ENCODE data around the gene MYPN. TPM values are rescaled to one million over a fixed set of nuclear protein-coding genes. Genes with fewer than 3 reads are reported as not detected.

Gene MYPN
- total RNA-seq, 2 donors from 2014 or later, result 2.3 TPM; not detected in 1

- peaks cover 0 to 3% (median 0%) of the 10 kb centered on the region in 3 donors for H3K9me3 ChIP-seq
- ATAC-seq, result no peak
- H3K4me3 ChIP-seq, result no peak overlapping the region
- H3K4me1 ChIP-seq, result peaks cover 4% of the 10 kb centered on the region
- no peaks in the 10 kb centered on the region for H3K36me3 ChIP-seq (replicated peaks in 1 of 2; ENCODE audit: insufficient read depth in 1 of 2, low read depth in 2 of 2)
- TF ChIP-seq CTCF (IDR thresholded peaks at IDR 0.05) (no peak), POLR2A (IDR thresholded peaks at IDR 0.05) (no peak)
- WGBS, 2 donors, result 100% methylated on average over 1 of the region's 1 CpG
- DNase-seq, result no peak
- H3K27ac ChIP-seq, result no peak overlapping the region
- no peaks in the 10 kb centered on the region for H3K27me3 ChIP-seq
- intact Hi-C loops (cut with DNase I), result no loop called here
Measured at GRCh38 chr10:68079434-68079833, 29.9 kb upstream of the MYPN start.

GRCh38 chr10:68080853-68081431 lies 28.3 kb upstream of the MYPN start:
- Histone ChIP-seq H3K27ac (no peak overlapping the region), H3K27me3 (no peaks in the 10 kb centered on the region), H3K4me3 (no peak overlapping the region), H3K36me3 (replicated peaks in 1 of 2; ENCODE audit: insufficient read depth in 1 of 2, low read depth in 2 of 2) (no peaks in the 10 kb centered on the region), H3K4me1 (no peaks in the 10 kb centered on the region), H3K9me3 (peaks cover 0 to 3% (median 0%) of the 10 kb centered on the region in 3 donors)
- WGBS, 2 donors, result 81 to 87% methylated on average over 5 of the region's 5 CpGs
- TF ChIP-seq CTCF (IDR thresholded peaks at IDR 0.05) (no peak), POLR2A (IDR thresholded peaks at IDR 0.05) (no peak)
- intact Hi-C loops (cut with DNase I), result no loop called here
- DNase-seq, result no peak
- no peak for ATAC-seq

- H3K4me3 ChIP-seq, result no peak overlapping the region
- H3K9me3 ChIP-seq, result peaks cover 0 to 3% (median 0%) of the 10 kb centered on the region in 3 donors
- WGBS, 2 donors, result 85 to 86% methylated on average over 6 of the region's 6 CpGs
- TF ChIP-seq CTCF (IDR thresholded peaks at IDR 0.05) (no peak), POLR2A (IDR thresholded peaks at IDR 0.05) (no peak)
- no peaks in the 10 kb centered on the region for H3K4me1 ChIP-seq
- no peaks in the 10 kb centered on the region for H3K27me3 ChIP-seq
- no peak overlapping the region for H3K27ac ChIP-seq
- DNase-seq (no peak), ATAC-seq (no peak)
- H3K36me3 ChIP-seq (replicated peaks in 1 of 2; ENCODE audit: insufficient read depth in 1 of 2, low read depth in 2 of 2), result no peaks in the 10 kb centered on the region
- intact Hi-C loops (cut with DNase I), result no loop called here
Measured at GRCh38 chr10:68081916-68082315, 27.4 kb upstream of the MYPN start.

- no peaks in the 10 kb centered on the region for H3K36me3 ChIP-seq (replicated peaks in 1 of 2; ENCODE audit: insufficient read depth in 1 of 2, low read depth in 2 of 2)
- H3K4me1 ChIP-seq, result no peaks in the 10 kb centered on the region
- H3K4me3 ChIP-seq, result no peak overlapping the region
- TF ChIP-seq POLR2A (IDR thresholded peaks at IDR 0.05) (no peak), CTCF (IDR thresholded peaks at IDR 0.05) (peak in 6 of 7 experiments; percentile 12 to 63 (median 43))
- DNase-seq, result no peak
- 24 to 35% methylated on average over 1 of the region's 1 CpG for WGBS, 2 donors
- intact Hi-C loops (cut with DNase I), result no loop called here
- ATAC-seq, result no peak
- no peak overlapping the region for H3K27ac ChIP-seq
- H3K27me3 ChIP-seq, result no peaks in the 10 kb centered on the region
- peaks cover 0 to 3% (median 0%) of the 10 kb centered on the region in 3 donors for H3K9me3 ChIP-seq
Measured at GRCh38 chr10:68082872-68083271, 26.4 kb upstream of the MYPN start.

- no peak for DNase-seq
- ATAC-seq, result no peak
- H3K27ac ChIP-seq, result no peak overlapping the region
- H3K36me3 ChIP-seq (replicated peaks in 1 of 2; ENCODE audit: insufficient read depth in 1 of 2, low read depth in 2 of 2), result no peaks in the 10 kb centered on the region
- no peaks in the 10 kb centered on the region for H3K9me3 ChIP-seq
- intact Hi-C loops (cut with DNase I), result no loop called here
- no peaks in the 10 kb centered on the region for H3K4me1 ChIP-seq
- WGBS, 2 donors, result 18 to 19% methylated on average over 1 of the region's 1 CpG
- H3K27me3 ChIP-seq, result no peaks in the 10 kb centered on the region
- TF ChIP-seq POLR2A (IDR thresholded peaks at IDR 0.05), result no peak
- H3K4me3 ChIP-seq, result no peak overlapping the region
Measured at GRCh38 chr10:68083953-68084352, 25.3 kb upstream of the MYPN start.

Data from body of pancreas (tissue), 4 donors.